GM23338 (cell line): Measurements from ENCODE around the gene VASN. TPM values are rescaled to one million over a fixed set of nuclear protein-coding genes. Genes with fewer than 3 reads are reported as not detected.

Source experiments
- ATAC-seq: fragments of 200-7000 bp; cut with Tn5 transposase; 3 replicates; pipeline ENCODE4 v1.9.1; 2020
- DNase-seq: peaks from one replicate; pipeline ENCODE4 v3.0.0-alpha.2; 2015; ENCODE audit warnings: low spot score
- H2AFZ ChIP-seq: fragments of 200-600 bp; sonication (generic); 2 replicates; pipeline ENCODE4 v1.8.0; 2016; ENCODE audit warnings: antibody characterized with exemption, mild to moderate bottlenecking, moderate library complexity
- H3F3A ChIP-seq: fragments of 200-600 bp; sonication (generic); replicated peaks from 2 replicates; pipeline ENCODE4 v1.8.0; 2017; ENCODE audit warnings: antibody characterized with exemption, mixed run types, low read depth
- H3K27ac ChIP-seq: fragments of 200-600 bp; sonication (generic); 2 replicates; pipeline ENCODE4 v1.6.1; 2016; ENCODE audit warnings: low read depth
- H3K27me3 ChIP-seq: fragments of 200-600 bp; sonication (generic); 2 replicates; pipeline ENCODE4 v1.8.0; 2016; ENCODE audit warnings: mild to moderate bottlenecking, mixed run types, moderate library complexity; ENCODE audit not compliant: insufficient read depth
- H3K36me3 ChIP-seq: fragments of 200-600 bp; sonication (generic); 2 replicates; pipeline ENCODE4 v1.8.0; 2016; ENCODE audit warnings: mild to moderate bottlenecking; ENCODE audit not compliant: insufficient read depth
- H3K4me1 ChIP-seq: fragments of 200-600 bp; sonication (generic); 2 replicates; pipeline ENCODE4 v1.8.0; 2016; ENCODE audit warnings: mild to moderate bottlenecking, moderate library complexity; ENCODE audit not compliant: insufficient read depth
- H3K4me2 ChIP-seq: fragments of 200-600 bp; sonication (generic); 2 replicates; pipeline ENCODE4 v1.7.1; 2017; ENCODE audit warnings: mixed run types
- H3K4me3 ChIP-seq: fragments of 200-600 bp; sonication (generic); 2 replicates; pipeline ENCODE4 v1.6.1; 2016; ENCODE audit warnings: mixed run types
- H3K79me2 ChIP-seq: fragments of 200-600 bp; sonication (generic); replicated peaks from 2 replicates; pipeline ENCODE4 v1.8.0; 2017; ENCODE audit warnings: mild to moderate bottlenecking; ENCODE audit not compliant: insufficient read depth
- H3K9me2 ChIP-seq: fragments of 200-600 bp; sonication (generic); 2 replicates; pipeline ENCODE4 v1.8.0; 2017; ENCODE audit not compliant: insufficient read depth
- H4K20me1 ChIP-seq: fragments of 200-600 bp; sonication (generic); replicated peaks from 2 replicates; pipeline ENCODE4 v1.8.0; 2017; ENCODE audit warnings: mild to moderate bottlenecking; ENCODE audit not compliant: insufficient read depth
- H3K27ac Mint-ChIP-seq: 2 replicates; pipeline ENCODE4 v1.8.0; 2020; ENCODE audit warnings: inconsistent platforms, mild to moderate bottlenecking, moderate library complexity, mixed read lengths
- H3K27me3 Mint-ChIP-seq: 3 replicates; pipeline ENCODE4 v1.8.0; 2022; ENCODE audit warnings: low read depth, mild to moderate bottlenecking, moderate library complexity, mixed read lengths, inconsistent platforms; ENCODE audit not compliant: insufficient read depth, poor library complexity
- H3K36me3 Mint-ChIP-seq: 3 replicates; pipeline ENCODE4 v1.8.0; 2021; ENCODE audit warnings: low read depth, mild to moderate bottlenecking, inconsistent platforms, moderate library complexity, mixed read lengths
- H3K4me1 Mint-ChIP-seq: 3 replicates; pipeline ENCODE4 v1.8.0; 2020; ENCODE audit warnings: mild to moderate bottlenecking, inconsistent platforms, mixed read lengths
- H3K4me3 Mint-ChIP-seq: 3 replicates; pipeline ENCODE4 v1.8.0; 2021; ENCODE audit warnings: moderate library complexity, mild to moderate bottlenecking, inconsistent platforms, mixed read lengths
- H3K9me3 Mint-ChIP-seq: 3 replicates; pipeline ENCODE4 v1.8.0; 2020; ENCODE audit warnings: moderate library complexity, mild to moderate bottlenecking, inconsistent platforms, mixed read lengths
- CREB1 ChIP-seq: fragments of 250-450 bp; sonication (Bioruptor Pico); IDR thresholded peaks from 2 replicates; pipeline ENCODE4 v1.5.0; 2020; ENCODE audit warnings: low read depth, mild to moderate bottlenecking, moderate library complexity
- EZH2 ChIP-seq: fragments of 200-600 bp; sonication (generic); IDR thresholded peaks from one replicate; pipeline ENCODE4 v1.8.0; 2017; ENCODE audit warnings: antibody characterized with exemption, mild to moderate bottlenecking, low read depth; ENCODE audit not compliant: unreplicated experiment
- EZH2phosphoT487 ChIP-seq: fragments of 200-600 bp; sonication (generic); IDR thresholded peaks from one replicate; pipeline ENCODE4 v1.8.1; 2018; ENCODE audit warnings: antibody characterized with exemption; ENCODE audit not compliant: unreplicated experiment
- NANOG ChIP-seq: IDR thresholded peaks from 2 replicates; pipeline ENCODE4 v1.6.1; 2016; ENCODE audit warnings: antibody characterized with exemption, borderline replicate concordance
- POLR2AphosphoS5 ChIP-seq: IDR thresholded peaks from 2 replicates; pipeline ENCODE4 v1.6.1; 2016; ENCODE audit warnings: antibody characterized with exemption, low read depth
- REST ChIP-seq: IDR thresholded peaks from one replicate; pipeline ENCODE4 v1.6.1; 2018; ENCODE audit warnings: antibody characterized with exemption; ENCODE audit not compliant: unreplicated experiment
- STAT1 ChIP-seq: IDR thresholded peaks from one replicate; pipeline ENCODE4 v1.6.1; 2016; ENCODE audit warnings: antibody characterized with exemption; ENCODE audit not compliant: unreplicated experiment
- ZNF114 ChIP-seq: fragments of 250-450 bp; sonication (Bioruptor Pico); IDR thresholded peaks from 2 replicates; pipeline ENCODE4 v1.5.0; 2020; ENCODE audit warnings: mild to moderate bottlenecking, moderate library complexity
- ZNF331 ChIP-seq: fragments of 250-450 bp; sonication (Bioruptor Pico); IDR thresholded peaks from 2 replicates; pipeline ENCODE4 v1.5.0; 2020; ENCODE audit warnings: low read depth, mild to moderate bottlenecking, moderate library complexity
- polyA plus RNA-seq: library from polyadenylated mRNA; unstranded; fragments of >200 nt; fragmentation: Nextera tagmentation; extraction: Ambion mirVana; gene quantifications from 2 replicates; pipeline ENCODE4 v1.2.1, GENCODE V29; 2016
- total RNA-seq: library from RNA; depleted of rRNA; stranded (reverse); fragments of >200 nt; shearing (Covaris generic); gene quantifications from 2 replicates; pipeline ENCODE4 v1.2.3, GENCODE V29; 2014
- TF ChIP-seq, protein P1 (sequence below): IDR thresholded peaks from 2 replicates; pipeline ENCODE4 v1.6.1; 2016; ENCODE audit warnings: antibody characterized with exemption
- TF ChIP-seq, protein P2 (sequence below), 2 experiments: fragments of 200-600 bp in 1 of 2; sonication (generic) in 1 of 2; conservative IDR thresholded peaks; 2 replicates each; pipeline versions ENCODE4 v1.5.1 to v1.6.1; 2016 to 2017; ENCODE audit warnings: antibody characterized with exemption in 2 of 2, low read depth in 2 of 2, mild to moderate bottlenecking in 2 of 2, moderate library complexity in 1 of 2

The VASN gene
- total and polyA plus RNA-seq, 2 experiments from 2014 or later = 8.0 to 15.5 TPM

- TF ChIP-seq ZNF331 (CRISPR knock-in tag) = no peak
- TF ChIP-seq, protein P1, sequence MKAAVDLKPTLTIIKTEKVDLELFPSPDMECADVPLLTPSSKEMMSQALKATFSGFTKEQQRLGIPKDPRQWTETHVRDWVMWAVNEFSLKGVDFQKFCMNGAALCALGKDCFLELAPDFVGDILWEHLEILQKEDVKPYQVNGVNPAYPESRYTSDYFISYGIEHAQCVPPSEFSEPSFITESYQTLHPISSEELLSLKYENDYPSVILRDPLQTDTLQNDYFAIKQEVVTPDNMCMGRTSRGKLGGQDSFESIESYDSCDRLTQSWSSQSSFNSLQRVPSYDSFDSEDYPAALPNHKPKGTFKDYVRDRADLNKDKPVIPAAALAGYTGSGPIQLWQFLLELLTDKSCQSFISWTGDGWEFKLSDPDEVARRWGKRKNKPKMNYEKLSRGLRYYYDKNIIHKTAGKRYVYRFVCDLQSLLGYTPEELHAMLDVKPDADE = no peak
- TF ChIP-seq REST = no peak
- TF ChIP-seq CREB1 = no peak
- no peak for TF ChIP-seq EZH2phosphoT487
- no peak for TF ChIP-seq POLR2AphosphoS5
- TF ChIP-seq ZNF114 (CRISPR knock-in tag) = no peak
- TF ChIP-seq, protein P2, sequence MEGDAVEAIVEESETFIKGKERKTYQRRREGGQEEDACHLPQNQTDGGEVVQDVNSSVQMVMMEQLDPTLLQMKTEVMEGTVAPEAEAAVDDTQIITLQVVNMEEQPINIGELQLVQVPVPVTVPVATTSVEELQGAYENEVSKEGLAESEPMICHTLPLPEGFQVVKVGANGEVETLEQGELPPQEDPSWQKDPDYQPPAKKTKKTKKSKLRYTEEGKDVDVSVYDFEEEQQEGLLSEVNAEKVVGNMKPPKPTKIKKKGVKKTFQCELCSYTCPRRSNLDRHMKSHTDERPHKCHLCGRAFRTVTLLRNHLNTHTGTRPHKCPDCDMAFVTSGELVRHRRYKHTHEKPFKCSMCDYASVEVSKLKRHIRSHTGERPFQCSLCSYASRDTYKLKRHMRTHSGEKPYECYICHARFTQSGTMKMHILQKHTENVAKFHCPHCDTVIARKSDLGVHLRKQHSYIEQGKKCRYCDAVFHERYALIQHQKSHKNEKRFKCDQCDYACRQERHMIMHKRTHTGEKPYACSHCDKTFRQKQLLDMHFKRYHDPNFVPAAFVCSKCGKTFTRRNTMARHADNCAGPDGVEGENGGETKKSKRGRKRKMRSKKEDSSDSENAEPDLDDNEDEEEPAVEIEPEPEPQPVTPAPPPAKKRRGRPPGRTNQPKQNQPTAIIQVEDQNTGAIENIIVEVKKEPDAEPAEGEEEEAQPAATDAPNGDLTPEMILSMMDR (conservative IDR thresholded peaks at IDR 0.05; ENCODE audit: low read depth in 2 of 2) = no peak
These were observed 49.3 kb upstream of the VASN start (continued) for GRCh38 chr16:4322121-4323052.

DNA sequence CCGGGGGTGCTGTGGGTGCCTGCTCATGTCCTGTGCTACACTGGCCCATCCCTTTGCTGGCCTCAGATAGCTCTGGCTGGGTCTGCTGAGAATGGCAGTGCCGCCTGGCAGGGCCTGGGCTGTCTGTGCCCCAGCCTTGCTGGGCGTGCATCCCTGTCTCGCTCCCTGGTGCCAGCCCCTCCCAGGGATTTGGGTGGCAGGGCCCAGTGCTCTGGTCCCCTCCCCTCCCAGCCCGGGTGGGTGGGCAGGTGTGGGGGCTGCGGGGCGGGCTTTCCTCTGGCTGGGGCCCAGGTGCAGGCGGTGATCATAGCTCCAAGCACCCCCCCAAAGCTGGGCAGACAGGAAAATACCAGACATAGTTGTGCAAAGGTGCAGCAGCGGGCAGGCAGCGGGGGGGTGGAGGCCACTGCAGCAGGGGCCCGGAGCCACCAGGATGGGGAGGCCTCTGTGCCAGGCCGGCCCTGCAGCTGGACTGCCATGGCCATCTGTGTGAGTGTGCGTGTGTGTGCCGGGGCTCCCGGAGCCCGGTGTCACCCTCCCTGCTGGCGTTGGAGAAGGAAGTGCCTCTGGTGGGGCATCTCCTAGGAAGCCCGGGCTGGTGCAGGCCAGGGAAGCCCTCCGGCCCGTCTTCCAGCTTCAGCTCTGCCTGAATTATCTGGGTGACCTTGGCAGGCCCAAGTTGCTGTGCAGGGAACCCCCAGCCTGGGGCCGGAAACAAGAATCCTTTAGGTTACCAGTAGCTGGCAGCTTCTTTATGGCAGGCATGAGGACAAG, 48.4 kb upstream of the VASN start:
- Histone ChIP-seq H3K27ac (0 out of 2 replicates have a peak overlapping the region, but pooled peaks have one; percentile 39), H3K4me3 (no peak overlapping the region), H3F3A (peaks cover 7% of the 10 kb centered on the region), H3K36me3 (no peaks in the 10 kb centered on the region), H3K4me1 (peaks cover 35% of the 10 kb centered on the region), H3K9me2 (no peaks in the 10 kb centered on the region), H3K79me2 (peaks cover 74% of the 10 kb centered on the region), H3K27me3 (no peaks in the 10 kb centered on the region), H2AFZ (no peak overlapping the region), H3K4me2 (peak overlapping the region; percentile 73), H4K20me1 (peaks cover 3% of the 10 kb centered on the region; the same call in 1 of the 2 replicates)
- H3K4me1 Mint-ChIP-seq = peaks cover 17% of the 10 kb centered on the region
- no peak overlapping the region for H3K27ac Mint-ChIP-seq
- ATAC-seq = no peak
- H3K27me3 Mint-ChIP-seq = peaks cover 8% of the 10 kb centered on the region
- no peak overlapping the region for H3K4me3 Mint-ChIP-seq
- TF ChIP-seq CREB1 (no peak), REST (no peak), POLR2AphosphoS5 (no peak), NANOG (no peak), EZH2 (no peak), STAT1 (no peak)
- TF ChIP-seq, protein P1 = no peak
- DNase-seq = no peak
- H3K9me3 Mint-ChIP-seq = no peaks in the 10 kb centered on the region
- no peaks in the 10 kb centered on the region for H3K36me3 Mint-ChIP-seq
